ENCODE results near the gene HYOU1.

GRCh38 chr11:119057000-119057769, at the start of gene HYOU1:
- TF ChIP-seq POLR2A (IDR thresholded peaks at IDR 0.05) (peak; percentile 82), CTCF (IDR thresholded peaks at IDR 0.05) (peak in 3 of 5 experiments; percentile 17 to 46 (median 21)), EP300 (IDR thresholded peaks at IDR 0.05; ENCODE audit: low read depth) (no peak)
